SK-MEL-5 (cell line): ENCODE results near the gene SLC41A3. TPM values are rescaled to one million over a fixed set of nuclear protein-coding genes. Genes with fewer than 3 reads are reported as not detected.
"Not testable (repeated sequence)": the region's sequence is repeated elsewhere in the genome, so short reads cannot be mapped to it uniquely, and the experiment has no call there.

Experiments
- DNase-seq: peaks from one replicate; pipeline ENCODE4 v3.0.0-alpha.2; 2016; ENCODE audit warnings: low read depth, low spot score
- in situ Hi-C: cut with HindIII; loops from 2 replicates; pipeline ENCODE4 v1.10.0; 2016; ENCODE audit warnings: low sequenced_read_pairs, high pct_unique_total_duplicates, low pct_unique_long_range_greater_than_20kb
- total RNA-seq: library from RNA; depleted of rRNA; stranded (reverse); fragments of >200 nt; shearing (Covaris generic); gene quantifications from 2 replicates; pipeline ENCODE4 v1.2.3, GENCODE V29; 2014

SLC41A3 gene
- total RNA-seq, 1 experiment from 2014 or later = 42.1 TPM

DNA sequence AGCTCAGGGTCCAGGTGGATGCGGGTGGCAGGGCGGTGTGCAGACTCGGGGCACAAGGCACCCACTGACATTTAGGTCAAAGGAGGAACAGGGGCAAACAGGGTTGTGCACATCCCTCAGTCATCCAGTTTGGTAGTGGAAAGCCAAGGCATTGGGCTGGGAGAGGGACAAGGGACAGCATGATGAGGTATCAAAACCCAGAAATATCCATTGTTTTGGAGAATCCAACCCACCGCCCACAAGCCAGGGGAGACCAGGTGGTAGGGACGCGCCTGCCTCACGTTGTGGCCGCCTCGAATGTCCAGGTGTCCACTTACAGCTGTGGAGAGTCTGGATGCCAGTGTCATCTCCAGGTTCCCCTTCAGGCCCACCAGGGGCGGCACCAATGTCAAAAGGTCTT lies 33.3 kb downstream of the SLC41A3 start:
- in situ Hi-C loops = no loop called here
- no peak for DNase-seq

DNA sequence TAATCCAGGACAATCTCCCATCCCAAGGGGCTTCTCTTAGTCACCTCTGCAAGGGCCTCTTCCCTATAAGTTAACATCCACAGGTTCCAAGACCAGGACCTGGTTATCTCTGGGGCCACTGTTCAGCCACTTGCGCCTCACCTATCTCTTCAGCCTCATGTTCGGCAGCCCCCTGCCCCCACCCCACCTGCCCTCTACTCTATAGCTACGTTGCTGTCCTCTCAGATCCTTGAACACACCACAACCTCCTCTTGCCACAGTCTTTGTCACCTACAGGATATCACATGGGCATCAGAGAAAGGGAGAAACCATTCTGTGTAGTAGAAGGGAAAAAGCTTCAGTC lies 33.9 kb downstream of the SLC41A3 start:
- no peak for DNase-seq
- in situ Hi-C loops = no loop called here

DNA sequence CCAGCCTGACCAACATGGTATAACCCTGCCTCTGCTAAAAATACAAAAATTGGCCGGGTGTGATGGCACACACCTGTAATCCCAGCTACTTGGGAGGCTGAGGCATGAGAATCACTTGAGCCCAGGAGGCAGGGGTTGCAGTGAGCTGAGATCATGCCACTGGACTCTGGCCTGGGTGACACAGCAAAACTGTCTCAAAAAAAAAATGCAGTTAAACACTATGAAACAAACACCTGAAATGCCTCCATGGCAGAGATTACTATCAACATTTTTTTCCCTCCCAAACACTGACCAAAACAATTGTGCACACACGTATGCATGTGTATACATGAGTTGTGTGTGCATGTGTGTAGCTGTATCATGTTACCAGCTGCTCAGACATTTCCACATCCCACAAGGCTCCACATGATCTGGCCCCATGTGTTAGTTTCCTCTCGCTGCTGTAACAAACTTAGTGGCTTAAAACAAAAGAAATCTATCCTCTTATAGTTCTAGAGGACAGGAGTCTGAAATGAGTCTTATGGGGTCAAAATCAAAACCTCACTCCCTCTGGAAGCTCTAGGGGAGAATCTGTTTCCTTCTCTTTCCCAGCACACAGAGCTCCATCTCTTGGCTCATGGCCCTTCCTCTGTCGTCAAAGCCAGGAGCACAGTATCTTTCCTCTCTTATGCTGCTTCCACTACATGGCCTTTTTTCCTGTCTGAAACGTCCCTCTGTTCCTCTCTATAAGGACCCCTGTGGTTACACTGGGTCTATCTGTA lies 34.5 kb downstream of the SLC41A3 start:
- in situ Hi-C loops = no loop called here
- DNase-seq = no peak

DNA sequence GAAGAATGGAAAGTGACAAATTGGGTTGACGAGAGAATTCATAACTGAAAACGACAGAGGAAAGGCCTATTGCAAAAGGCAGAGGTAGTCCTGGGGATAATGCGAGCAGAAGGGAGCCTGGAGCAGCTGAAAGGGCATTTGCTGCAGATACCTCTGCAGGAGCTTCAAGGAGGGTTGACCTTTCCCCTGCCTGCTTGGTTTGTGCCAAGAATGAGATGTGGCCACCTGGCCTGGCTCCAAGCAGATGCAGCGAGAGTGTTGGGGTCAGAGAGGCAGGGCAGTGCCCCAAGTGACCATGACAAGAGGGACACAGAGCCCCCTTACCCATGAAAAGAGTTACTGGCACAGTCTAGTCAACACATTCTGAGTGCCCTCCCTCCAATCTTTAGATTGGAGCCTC lies 43.5 kb downstream of the SLC41A3 start:
- no peak for DNase-seq
- in situ Hi-C loops = no loop called here

DNA sequence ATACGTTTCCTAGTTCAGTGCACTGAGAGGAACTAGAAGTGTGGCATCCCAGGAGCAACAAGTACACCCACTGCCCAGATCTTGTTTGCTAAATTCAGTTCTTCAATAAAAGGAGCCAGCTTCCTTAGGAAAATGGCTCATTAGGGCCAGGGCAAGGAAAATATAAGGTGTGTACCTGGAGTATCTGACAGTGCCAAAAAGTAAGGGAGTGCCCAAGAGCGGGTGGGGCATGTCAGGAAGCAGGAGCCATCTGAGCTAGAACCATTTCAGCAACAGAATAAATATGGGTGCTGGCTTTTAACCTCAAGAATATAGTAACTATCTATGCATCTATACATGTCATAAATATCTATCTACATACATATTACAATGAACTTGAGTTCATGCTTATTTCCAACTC lies 44.1 kb downstream of the SLC41A3 start:
- no peak for DNase-seq
- in situ Hi-C loops = no loop called here

DNA sequence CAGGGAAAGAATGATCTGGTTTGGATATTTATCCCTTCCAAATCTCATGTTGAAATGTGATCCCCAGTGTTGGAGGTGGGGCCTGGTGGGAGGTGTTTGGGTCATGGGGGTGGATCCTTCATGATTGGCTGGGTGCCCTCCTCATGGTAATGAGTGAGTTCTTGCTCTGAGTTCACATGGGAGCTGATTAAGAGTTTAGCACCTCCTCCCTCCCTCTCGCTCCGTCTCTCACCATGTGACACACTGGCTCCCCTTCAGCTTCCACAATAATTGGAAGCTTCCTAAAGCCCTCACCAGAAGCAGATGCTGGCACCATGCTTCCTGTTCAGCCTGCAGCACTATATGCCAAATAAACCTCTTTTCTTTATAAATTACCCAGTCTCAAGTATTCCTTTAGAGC lies 45.1 kb downstream of the SLC41A3 start:
- in situ Hi-C loops, DNase-seq: not testable (repeated sequence)

DNA sequence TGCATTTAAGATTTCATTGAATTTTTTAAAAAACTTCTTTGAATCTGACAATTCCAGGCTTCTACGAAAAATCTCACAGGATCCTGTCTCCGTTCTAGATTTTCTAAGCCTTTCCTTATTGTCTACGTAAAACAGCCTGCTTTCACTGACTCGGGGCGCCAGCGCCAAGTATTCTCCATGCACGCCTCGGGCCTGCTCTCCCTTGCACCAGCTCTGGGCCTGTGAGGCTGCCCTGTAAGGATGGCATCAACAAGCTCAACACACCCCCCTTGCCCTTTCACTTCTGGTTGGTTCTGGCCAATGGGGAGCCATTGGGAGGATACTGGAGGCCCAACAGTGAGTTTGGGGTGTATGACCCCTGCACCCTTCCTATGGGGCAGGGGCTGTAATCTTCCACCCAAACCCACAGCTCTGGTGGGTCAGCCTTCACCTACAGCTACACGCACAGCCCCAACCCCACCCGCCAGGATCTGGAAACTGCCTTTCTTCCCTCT lies 47.8 kb downstream of the SLC41A3 start:
- no peak for DNase-seq
- in situ Hi-C loops = no loop called here

DNA sequence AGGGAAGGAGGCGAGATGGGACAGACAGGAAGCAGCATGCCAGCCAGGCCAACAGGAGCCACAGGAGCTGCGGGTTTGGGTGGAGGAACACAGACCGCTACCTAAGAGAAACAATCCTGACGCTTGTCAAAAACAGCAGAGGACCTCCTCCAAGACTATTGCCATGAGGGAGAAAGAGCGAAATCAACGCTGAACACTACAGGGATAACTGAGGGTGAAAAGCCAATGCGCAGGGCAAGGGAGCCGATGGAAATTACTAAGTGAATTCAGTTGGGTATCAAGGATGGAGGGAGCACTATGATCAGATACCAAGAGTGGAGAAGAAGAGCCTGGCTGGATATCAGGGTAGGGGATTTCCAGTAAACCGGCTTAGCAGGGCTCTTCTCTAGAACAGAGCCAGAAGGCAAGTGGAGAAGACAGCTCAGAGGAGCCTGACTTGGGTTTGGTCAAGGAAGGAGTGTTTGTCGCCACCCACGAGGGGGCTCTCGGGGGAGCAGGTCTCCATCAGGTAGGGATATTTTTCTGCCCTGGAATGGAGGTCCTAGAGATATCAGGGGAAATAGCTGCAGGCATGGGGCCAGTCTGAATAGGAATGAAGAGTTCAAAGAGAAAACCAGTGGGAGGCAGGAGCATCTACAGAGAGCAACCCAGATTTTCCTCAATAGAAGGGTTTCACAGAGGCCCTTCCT lies 48.4 kb downstream of the SLC41A3 start:
- in situ Hi-C loops = no loop called here
- DNase-seq = no peak

DNA sequence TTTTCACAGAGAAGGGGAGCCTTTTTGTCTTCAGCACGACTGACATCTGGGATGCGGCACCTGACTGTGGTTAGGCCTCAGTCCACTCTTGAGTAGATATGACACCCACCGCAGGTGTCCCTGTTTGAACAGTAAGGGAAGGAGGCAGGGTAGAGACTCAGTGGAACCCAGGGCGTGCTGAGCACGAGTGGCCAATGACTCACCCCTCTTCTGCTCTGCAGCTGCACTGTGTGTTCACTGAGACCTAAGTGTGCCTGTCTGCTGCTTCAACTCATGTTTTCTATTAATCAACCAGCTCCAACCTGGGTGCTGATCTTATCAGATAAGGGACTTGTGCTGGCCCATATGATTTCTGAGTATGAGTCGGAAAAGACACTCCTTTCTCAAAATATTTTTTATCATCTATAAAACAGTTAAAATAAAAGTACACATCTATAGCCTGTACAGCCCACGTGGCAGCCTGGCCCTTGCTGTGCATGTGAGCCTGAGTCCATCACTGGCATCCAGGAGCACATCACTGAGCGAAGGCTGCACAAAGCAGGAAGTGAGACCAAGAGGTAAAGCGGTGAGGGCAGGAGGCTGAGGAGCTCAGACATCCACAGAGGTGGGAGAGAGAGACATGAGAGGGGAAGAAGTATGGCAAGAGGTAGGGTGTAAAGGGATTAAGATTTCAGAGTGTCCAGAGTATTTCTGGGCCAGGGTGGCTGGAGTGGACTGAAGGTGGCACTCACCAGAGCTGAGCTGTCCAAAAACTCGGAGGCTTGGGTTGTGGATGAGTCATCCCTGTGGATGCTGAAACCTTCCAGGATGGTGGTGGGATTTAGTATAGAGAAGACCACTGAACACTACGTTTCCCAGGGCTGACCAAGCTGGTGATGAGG lies 49.2 kb downstream of the SLC41A3 start:
- DNase-seq = no peak
- in situ Hi-C loops = no loop called here

DNA sequence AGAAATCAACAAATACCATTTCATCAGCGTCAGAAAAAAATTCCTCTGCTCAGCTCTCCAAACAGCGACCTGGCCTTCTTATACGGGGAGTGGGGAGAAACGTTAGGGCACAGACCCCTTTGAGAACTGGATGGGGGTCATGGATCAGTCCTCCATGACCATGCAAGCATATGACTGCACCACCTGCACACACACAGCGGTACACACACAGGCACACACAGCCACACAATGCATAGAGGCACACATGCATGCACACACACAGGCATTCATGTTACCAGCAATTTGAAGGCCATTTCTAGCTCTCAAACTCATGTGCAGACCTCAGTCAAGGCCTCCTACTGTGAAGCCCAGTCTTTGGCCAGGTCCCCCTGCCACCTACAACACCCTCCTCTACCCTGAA lies 50.2 kb downstream of the SLC41A3 start:
- no peak for DNase-seq
- in situ Hi-C loops = no loop called here

DNA sequence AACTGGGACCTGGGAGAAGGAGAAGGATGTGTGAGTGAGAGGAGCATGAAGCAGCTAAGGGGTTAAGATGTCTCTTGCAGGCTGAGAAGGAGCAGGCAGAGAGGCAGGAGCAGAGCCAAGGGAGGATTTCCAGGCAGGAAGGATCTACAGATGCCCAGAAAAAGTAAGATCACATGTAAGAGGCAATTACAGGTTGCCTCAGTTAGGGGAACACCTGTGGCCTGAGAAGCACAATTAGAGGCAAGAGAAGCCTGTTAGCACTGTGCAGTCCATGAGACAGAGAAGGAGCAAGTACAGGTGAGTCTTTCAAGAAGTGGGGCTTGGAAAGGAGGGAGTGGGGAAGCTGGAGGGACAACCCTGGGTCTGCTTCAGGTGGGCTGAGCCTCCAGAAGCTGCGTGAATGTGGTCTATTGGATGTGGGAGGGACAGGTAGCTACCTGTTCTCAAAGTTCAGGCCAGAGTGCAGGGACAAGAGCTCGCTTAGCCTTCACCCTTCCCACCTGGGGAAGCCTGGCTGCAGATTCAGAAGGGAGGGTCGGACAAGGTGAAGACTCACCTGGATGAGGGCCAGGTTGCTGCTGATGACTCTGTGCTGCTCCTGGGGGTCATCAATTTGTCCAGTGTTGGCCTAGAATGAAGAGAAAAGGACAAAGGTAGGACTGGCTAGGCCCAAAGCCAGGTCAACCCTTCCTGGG lies 50.7 kb downstream of the SLC41A3 start:
- no peak for DNase-seq
- in situ Hi-C loops = no loop called here

DNA sequence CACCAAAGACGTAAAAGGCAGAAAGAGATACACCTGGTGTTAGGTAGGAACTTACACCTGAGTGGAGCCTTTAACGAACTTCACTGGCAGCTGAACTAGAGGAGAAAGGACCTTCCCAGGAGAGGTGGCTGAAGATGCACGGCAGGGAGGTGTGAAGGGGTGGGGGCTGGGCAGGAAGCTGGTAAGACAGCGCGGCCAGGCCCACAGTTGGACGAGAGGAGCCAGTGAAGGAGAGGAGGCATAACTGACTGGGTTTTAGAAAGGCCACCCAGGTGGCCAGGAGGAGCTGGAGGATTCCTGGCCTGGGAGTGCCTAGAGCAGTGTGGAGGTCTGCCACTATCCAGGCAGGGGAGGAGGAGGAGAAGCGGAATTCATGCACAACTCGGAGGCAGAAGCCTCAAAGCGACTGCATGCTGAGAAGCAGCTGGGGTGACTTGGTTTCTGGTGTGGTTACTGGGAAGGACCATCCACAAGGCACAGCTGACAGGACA lies 51.9 kb downstream of the SLC41A3 start:
- in situ Hi-C loops = no loop called here
- no peak for DNase-seq

DNA sequence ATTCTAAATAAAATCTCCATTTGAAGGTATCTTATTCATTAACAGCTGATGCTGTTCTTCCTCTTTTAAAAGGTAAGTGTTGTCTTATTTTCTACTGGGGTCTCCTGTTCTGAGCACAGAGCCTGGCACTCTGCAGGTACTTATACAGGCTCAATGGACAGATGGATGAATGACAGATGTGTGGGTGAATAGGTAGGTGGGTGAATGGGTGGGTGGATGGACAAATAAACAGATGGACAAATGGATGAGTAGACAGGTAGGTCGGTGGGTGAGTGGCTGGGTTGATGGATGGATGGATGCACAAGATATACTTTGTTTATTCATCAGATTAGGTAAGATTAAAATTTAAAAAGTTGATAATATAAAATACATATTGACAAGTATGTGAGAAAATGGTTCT lies 53.5 kb downstream of the SLC41A3 start:
- in situ Hi-C loops = no loop called here
- DNase-seq = no peak

DNA sequence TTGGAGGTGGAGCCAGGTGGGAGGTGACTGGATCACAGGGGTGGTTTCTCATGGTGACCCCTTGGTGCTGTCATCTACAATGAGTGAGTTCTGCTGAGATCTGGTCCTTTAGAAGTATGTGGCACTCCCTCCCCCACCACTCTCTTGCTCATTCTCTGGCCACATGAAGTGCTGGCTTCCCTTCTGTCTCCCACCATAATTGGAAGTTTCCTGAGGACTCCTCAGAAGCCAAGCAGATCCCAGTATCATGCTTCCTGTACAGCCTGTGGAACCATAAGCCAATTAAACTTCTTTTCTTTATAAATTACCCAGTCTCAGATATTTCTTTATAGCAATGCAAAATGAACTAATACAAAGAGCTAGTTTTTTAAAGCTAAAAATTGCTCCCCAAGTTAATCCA lies 54.7 kb downstream of the SLC41A3 start:
- in situ Hi-C loops = no loop called here
- no peak for DNase-seq

DNA sequence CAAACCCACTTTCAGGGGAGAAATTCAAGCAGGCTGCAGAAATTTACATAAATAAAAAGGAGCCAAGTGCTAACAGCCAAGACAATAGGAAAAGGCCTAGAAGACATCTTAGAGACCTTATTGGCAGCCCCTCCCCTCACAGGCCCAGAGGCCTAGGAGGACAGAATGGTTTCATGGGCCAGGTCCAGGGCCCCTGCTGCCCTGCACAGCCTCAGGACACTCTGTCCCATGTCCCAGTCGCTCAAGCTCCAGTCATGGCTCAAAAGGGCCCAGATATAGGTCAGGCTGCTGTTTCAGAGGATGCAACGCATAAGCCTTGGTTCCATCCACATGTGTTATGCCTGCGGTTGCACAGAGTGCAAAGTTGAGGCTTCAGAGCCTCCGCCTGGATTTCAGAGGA lies 55.8 kb downstream of the SLC41A3 start:
- no peak for DNase-seq
- in situ Hi-C loops = no loop called here

DNA sequence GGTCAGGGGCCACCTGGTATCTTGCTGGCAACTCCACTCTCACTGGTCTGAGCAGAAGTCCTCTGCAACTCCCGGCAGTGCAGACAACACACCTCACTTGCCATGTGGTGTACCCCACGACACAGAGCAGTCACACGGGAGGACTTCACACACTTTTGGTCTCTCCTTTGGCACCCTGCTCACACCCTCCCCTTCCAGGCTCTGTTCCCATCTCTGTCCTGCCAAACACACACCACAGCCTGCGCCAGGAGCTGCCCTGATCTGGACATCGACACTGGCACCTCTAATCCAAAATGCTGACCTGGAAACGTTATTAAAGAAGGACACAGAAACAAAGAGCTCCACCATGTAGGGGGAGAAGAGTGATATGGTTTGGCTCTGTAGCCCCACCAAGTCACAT lies 57.2 kb downstream of the SLC41A3 start:
- in situ Hi-C loops = no loop called here
- DNase-seq = no peak

DNA sequence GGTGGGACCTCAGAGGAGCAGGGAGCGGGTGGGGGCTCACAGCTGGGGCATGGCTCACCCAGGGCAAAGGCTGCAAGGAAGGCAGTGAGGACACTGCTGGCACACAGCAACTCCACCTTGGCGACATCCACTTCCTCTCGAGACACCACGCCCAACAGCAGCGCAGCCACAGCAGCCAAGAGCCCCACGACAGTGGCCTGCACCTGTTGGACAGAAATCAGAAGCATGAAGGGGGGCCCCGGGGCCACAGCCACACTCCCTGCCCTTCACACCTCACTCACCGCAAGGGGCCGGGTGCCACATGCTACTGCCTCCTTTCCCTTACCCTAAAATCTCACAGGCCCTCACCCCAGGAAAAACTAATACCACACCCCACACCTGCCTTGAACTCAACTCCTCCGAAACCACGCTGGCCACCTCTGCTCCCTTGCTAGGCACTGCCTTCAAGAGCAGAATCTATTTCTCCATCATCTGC lies 57.6 kb downstream of the SLC41A3 start:
- in situ Hi-C loops = no loop called here
- no peak for DNase-seq

DNA sequence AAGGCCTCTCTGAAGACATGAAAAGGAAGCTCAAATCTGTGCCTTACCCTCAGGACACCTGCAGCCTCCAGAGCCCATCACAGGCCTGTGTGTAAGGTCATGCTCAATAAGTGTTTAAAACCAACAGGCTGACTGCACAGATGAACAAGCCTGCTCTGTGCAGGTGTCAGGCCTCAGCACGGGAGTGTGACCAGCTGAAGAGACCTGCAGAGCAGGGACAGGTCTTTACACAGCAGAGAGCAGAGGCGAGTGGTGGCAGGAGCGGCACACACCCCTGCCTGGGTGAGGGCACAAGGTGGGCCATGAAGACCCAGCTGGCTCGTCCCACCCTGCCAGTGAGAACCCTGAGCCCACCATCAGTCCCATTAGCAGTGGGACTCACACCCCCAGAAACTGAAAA lies 58.1 kb downstream of the SLC41A3 start:
- in situ Hi-C loops = no loop called here
- no peak for DNase-seq
